Astrocyte of the spinal cord (primary cell): Measurements from ENCODE around the gene TMEM221.

ENCODE experiments used
- DNase-seq: peaks from one replicate; pipeline ENCODE4 v3.0.0; 2011; ENCODE audit warnings: low read depth, low spot score
- H3K4me3 ChIP-seq: 2 replicates; pipeline ENCODE4 v1.5.1; 2011; ENCODE audit warnings: low read depth, mild to moderate bottlenecking, low read length, moderate library complexity
- in situ Hi-C: cut with HindIII; loops from 2 replicates; pipeline ENCODE4 v1.10.0; 2017; ENCODE audit warnings: low sequenced_read_pairs
- TF ChIP-seq, protein P1 (sequence below): IDR thresholded peaks from 2 replicates; pipeline ENCODE4 v1.5.1; 2012; ENCODE audit warnings: low read depth, mild to moderate bottlenecking, low read length, inconsistent platforms

The TMEM221 gene

DNA sequence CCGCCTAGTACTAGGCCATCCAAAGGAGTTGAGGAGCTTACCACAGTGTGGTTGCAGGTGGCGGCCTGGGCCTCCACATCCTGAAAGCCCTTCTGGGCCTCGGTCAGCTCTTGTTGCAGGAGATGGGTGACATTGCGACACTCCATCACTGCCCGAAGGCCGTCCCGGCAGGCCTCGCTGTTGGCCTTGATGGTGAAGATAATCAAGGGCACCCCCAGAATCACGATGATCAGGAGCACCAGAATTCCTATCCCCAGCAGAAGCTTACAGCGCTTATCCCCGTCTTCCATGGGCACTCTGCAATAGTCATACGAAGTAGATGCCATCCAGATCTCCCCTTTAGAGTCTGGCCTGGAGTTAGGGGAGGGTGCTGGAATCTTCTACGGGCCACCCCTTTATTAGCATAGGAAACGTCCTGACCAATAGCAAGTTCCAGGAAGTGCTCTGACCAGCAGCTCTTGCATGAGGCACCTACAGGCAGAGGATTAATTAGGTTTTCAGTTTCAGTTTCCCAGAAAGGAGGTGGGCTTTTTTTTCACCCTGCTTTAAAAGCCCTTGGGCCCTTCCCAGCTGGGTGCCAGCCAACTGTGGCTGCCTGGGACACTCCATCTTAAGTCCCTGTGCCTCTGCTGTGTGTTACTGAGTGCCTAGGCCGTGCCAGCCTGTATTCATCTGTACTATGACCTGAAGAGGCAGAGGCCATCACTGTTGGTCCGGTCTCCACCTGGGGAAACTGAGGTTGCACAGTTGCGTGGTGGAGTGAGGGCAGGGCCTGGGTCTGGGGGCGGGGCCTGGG lies 43.0 kb downstream of the TMEM221 start, which contains the start of gene BST2:
Gene BST2, minus strand, starts transcription at position 381 of the 796 bp plus-strand sequence. Its CDS starts 55 bp downstream, at position 326.
- TF ChIP-seq, protein P1, sequence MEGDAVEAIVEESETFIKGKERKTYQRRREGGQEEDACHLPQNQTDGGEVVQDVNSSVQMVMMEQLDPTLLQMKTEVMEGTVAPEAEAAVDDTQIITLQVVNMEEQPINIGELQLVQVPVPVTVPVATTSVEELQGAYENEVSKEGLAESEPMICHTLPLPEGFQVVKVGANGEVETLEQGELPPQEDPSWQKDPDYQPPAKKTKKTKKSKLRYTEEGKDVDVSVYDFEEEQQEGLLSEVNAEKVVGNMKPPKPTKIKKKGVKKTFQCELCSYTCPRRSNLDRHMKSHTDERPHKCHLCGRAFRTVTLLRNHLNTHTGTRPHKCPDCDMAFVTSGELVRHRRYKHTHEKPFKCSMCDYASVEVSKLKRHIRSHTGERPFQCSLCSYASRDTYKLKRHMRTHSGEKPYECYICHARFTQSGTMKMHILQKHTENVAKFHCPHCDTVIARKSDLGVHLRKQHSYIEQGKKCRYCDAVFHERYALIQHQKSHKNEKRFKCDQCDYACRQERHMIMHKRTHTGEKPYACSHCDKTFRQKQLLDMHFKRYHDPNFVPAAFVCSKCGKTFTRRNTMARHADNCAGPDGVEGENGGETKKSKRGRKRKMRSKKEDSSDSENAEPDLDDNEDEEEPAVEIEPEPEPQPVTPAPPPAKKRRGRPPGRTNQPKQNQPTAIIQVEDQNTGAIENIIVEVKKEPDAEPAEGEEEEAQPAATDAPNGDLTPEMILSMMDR: no peak
- H3K4me3 ChIP-seq: no peak within 1 kb of the TSS
- peak; percentile 42 for DNase-seq
- in situ Hi-C loops: no loop called here

DNA sequence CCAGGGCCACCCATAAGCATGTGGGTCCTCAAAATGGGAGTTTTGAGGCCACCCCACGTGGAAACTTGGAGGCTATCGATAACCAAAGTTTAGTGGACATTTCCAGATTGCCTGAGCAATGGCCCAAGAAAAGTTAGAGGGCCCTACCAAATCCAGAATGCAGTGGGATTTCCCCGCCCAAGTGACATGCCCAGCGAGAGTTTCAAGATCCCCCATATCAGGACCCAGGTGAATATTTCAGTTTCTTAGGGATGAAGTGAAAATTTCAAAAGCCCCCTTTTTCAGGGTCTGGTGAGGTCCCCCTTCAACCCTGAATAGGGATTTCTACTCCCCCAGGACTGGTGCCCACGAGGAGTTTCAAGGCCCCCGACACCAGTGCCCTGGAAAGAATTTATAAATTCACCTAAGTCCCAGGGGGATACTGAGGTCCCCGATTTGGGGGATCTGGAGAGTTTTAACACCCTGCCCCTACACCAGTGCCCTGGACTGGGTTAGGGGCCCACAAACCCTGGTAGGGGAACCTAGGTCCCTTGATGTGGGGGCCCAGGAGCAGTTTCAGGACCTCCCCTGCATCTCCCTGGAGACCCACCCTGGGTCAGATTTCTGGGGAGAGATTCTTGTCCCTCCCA lies 43.7 kb downstream of the TMEM221 start:
- in situ Hi-C loops: no loop called here
- H3K4me3 ChIP-seq: no peak overlapping the region
- DNase-seq: no peak
- TF ChIP-seq, protein P1: no peak

DNA sequence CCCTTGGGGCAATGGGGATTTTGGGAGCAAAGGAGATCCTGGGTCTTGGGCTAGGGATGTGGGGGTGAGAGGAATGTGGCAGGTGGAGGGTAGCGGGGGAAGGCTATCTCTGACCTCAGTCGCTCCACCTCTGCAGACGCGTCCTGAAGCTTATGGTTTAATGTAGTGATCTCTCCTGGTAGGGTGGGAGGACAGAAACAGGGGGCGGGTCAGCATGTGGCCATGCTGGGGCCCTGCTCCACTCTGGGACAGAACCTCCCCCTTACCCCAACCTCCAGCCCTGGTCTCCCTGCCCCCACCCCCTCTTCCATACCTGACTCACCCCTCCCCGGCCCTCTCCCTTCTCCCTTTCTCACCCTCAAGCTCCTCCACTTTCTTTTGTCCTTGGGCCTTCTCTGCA lies 44.5 kb downstream of the TMEM221 start:
- no peak for DNase-seq
- in situ Hi-C loops: no loop called here
- H3K4me3 ChIP-seq: no peak overlapping the region

DNA sequence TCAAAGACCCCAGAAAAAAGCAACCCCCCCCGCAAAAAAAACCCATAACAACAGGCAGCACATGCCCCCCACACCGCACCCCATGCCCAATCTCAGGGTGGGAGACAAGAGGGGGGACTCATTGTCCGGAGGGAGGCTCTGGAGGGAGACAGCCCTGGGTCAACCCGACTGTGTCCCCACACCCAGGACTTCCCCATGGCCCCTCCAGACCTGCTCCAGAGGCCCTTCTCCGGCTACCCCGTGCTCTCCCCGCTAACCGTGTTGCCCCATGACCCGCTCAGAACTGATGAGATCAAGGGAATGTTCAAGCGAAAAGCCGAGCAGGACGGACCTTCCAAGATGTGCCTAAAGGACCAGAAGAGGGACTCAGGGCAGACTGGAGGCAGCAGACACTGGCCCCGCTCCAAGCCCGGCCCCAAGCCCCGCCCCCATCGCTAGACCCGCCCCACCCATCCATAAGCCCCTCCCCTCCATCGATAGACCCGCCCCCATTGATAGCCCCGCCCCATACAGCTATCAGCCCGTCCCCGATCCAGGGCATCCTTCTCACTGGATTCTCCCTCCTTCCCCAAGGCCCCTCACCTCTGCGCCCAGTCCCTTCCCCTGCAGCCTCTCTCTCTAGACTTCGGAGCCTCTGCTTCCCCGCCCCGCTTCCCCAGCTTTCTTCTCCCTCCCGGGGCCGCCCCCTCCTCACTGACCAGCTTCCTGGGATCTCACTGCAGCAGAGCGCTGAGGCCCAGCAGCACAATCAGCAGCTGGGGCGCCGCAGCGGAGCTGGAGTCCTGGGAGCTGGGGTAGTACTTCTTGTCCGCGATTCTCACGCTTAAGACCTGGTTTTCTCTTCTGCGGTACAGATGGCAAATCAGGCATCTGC lies 45.2 kb downstream of the TMEM221 start:
- in situ Hi-C loops: no loop called here
- DNase-seq: no peak
- H3K4me3 ChIP-seq: no peak overlapping the region
- TF ChIP-seq, protein P1: no peak

More for the DNA sequence above, 44.5 kb downstream of the TMEM221 start:
- TF ChIP-seq, protein P1: no peak

DNA sequence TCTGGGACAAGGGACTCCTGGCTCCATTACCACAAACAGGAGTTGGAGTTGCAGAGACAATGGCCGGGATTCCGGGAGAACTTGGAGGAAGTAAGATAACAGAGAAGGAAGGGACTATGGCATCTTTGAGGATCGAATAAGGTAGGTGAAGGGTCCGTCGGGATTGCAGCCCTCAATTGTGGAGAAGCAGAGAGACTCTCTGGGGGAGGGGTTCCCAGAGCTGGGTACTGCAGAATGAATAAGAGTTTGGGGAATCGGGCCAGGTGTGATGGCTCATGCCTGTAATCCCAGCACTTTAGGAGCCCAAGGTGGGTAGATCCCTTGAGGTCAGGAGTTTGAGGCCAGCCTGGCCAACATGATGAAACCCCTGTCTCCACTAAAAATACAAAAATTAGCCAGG lies 46.8 kb downstream of the TMEM221 start:
- in situ Hi-C loops: no loop called here
- TF ChIP-seq, protein P1: no peak
- H3K4me3 ChIP-seq: no peak overlapping the region
- no peak for DNase-seq

DNA sequence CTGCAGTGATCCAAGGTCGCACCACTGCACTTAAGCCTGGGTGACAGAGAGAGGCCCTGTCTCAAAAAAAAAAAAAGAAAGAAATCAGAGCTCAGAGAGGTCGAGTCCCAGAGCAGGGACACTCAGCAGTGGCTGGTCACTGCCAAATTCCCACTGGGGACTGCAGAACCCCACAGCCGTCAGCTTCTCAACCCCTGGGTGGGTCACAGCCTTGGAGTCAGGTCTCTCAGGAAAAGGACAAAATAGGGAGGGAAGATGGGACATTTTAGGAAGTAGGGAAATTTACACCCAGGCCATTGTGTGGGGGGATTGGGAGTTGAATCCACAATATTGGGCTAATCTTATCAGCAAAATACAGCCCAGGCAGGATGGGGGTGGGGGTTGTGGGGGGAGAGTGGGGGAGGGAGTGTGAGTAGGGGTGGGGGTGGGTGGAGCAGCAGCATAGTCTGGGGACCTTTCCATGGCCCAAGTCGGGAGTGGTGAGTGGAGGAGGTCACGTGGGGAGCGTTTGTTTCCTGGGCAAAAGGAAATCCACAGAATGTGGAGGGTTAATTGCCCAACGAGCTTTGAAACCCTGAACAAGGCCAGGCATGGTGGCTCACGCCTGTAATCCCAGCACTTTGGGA lies 49.5 kb downstream of the TMEM221 start:
- in situ Hi-C loops: no loop called here
- H3K4me3 ChIP-seq: no peak overlapping the region
- TF ChIP-seq, protein P1: no peak
- DNase-seq: no peak
